ENCODE data around the gene RUFY1.
A peak's percentile ranks its signal among the peaks of the same experiment; 100 is the strongest.
"Not testable (repeated sequence)": the region's sequence is repeated elsewhere in the genome, so short reads cannot be mapped to it uniquely, and the experiment has no call there.

Gene RUFY1

GRCh38 chr5:179641745-179642144 is 91.4 kb downstream of the RUFY1 start:
- H3K27me3 Mint-ChIP-seq; H3K4me1 Mint-ChIP-seq (ENCODE audit: low read depth); H3K4me3 Mint-ChIP-seq; H3K36me3 Mint-ChIP-seq (ENCODE audit: low read depth); DNase-seq; H3K27ac Mint-ChIP-seq; H3K9me3 Mint-ChIP-seq: not testable (repeated sequence)

- H3K27ac Mint-ChIP-seq; H3K4me1 Mint-ChIP-seq (ENCODE audit: low read depth); H3K27me3 Mint-ChIP-seq; DNase-seq; H3K36me3 Mint-ChIP-seq (ENCODE audit: low read depth); H3K9me3 Mint-ChIP-seq; H3K4me3 Mint-ChIP-seq: not testable (repeated sequence)
These were observed 92.3 kb downstream of the RUFY1 start for GRCh38 chr5:179642626-179643025.

- not testable (repeated sequence) for H3K4me3 Mint-ChIP-seq; H3K9me3 Mint-ChIP-seq; H3K27ac Mint-ChIP-seq; H3K4me1 Mint-ChIP-seq (ENCODE audit: low read depth); H3K36me3 Mint-ChIP-seq (ENCODE audit: low read depth); DNase-seq; H3K27me3 Mint-ChIP-seq
These were observed 93.0 kb downstream of the RUFY1 start for GRCh38 chr5:179643141-179643920.

- not testable (repeated sequence) for H3K27me3 Mint-ChIP-seq; DNase-seq; H3K4me3 Mint-ChIP-seq; H3K36me3 Mint-ChIP-seq (ENCODE audit: low read depth); H3K9me3 Mint-ChIP-seq; H3K27ac Mint-ChIP-seq; H3K4me1 Mint-ChIP-seq (ENCODE audit: low read depth)
These were observed 94.4 kb downstream of the RUFY1 start for GRCh38 chr5:179644766-179645165.

- Mint-ChIP-seq H3K4me3 (no peak overlapping the region), H3K27me3 (no peaks in the 10 kb centered on the region), H3K9me3 (no peaks in the 10 kb centered on the region), H3K27ac (no peak overlapping the region), H3K36me3 (ENCODE audit: low read depth) (no peaks in the 10 kb centered on the region), H3K4me1 (ENCODE audit: low read depth) (no peaks in the 10 kb centered on the region)
- DNase-seq: no peak
These were observed 98.1 kb downstream of the RUFY1 start for GRCh38 chr5:179648410-179648809.

GRCh38 chr5:179649166-179649703 is 98.9 kb downstream of the RUFY1 start:
- H3K27ac Mint-ChIP-seq; H3K4me1 Mint-ChIP-seq (ENCODE audit: low read depth); DNase-seq; H3K9me3 Mint-ChIP-seq; H3K36me3 Mint-ChIP-seq (ENCODE audit: low read depth); H3K27me3 Mint-ChIP-seq; H3K4me3 Mint-ChIP-seq: not testable (repeated sequence)

GRCh38 chr5:179650245-179650644 is 99.9 kb downstream of the RUFY1 start:
- H3K4me3 Mint-ChIP-seq; H3K27me3 Mint-ChIP-seq; H3K4me1 Mint-ChIP-seq (ENCODE audit: low read depth); DNase-seq; H3K9me3 Mint-ChIP-seq; H3K27ac Mint-ChIP-seq; H3K36me3 Mint-ChIP-seq (ENCODE audit: low read depth): not testable (repeated sequence)

- H3K9me3 Mint-ChIP-seq; DNase-seq; H3K36me3 Mint-ChIP-seq (ENCODE audit: low read depth); H3K27me3 Mint-ChIP-seq; H3K27ac Mint-ChIP-seq; H3K4me3 Mint-ChIP-seq; H3K4me1 Mint-ChIP-seq (ENCODE audit: low read depth): not testable (repeated sequence)
These were observed 102.8 kb downstream of the RUFY1 start for GRCh38 chr5:179653135-179653534.

GRCh38 chr5:179657302-179658178 is 107.2 kb downstream of the RUFY1 start:
- DNase-seq; H3K4me1 Mint-ChIP-seq (ENCODE audit: low read depth); H3K36me3 Mint-ChIP-seq (ENCODE audit: low read depth); H3K9me3 Mint-ChIP-seq; H3K27ac Mint-ChIP-seq; H3K27me3 Mint-ChIP-seq: not testable (repeated sequence)
- peak overlapping the region; percentile 80 for H3K4me3 Mint-ChIP-seq

GRCh38 chr5:179658179-179658856 is 108.0 kb downstream of the RUFY1 start:
- peak overlapping the region; percentile 80 for H3K4me3 Mint-ChIP-seq
- H3K4me1 Mint-ChIP-seq (ENCODE audit: low read depth); H3K27me3 Mint-ChIP-seq; H3K36me3 Mint-ChIP-seq (ENCODE audit: low read depth); H3K9me3 Mint-ChIP-seq: not testable (repeated sequence)
- peak overlapping the region; percentile 66 for H3K27ac Mint-ChIP-seq
- peak; percentile 40 for DNase-seq
